GM10248 (cell line): Measurements from ENCODE around the gene TMIE.

Experiments used
- CTCF ChIA-PET: fragments of 300-600 bp; sonication (Branson Sonifier 250); formaldehyde crosslinking; extraction: SDS; loops from one replicate; lab custom pipeline; 2021; ENCODE audit warnings: antibody characterized with exemption; lab: Yijun Ruan, JAX
- POLR2A ChIA-PET: fragments of 350-650 bp; sonication (Branson Sonifier 250); formaldehyde crosslinking; extraction: SDS; loops from one replicate; lab custom pipeline; 2020; ENCODE audit warnings: antibody characterized with exemption; lab: Yijun Ruan, JAX
- DNase-seq: peaks from one replicate; pipeline ENCODE4 v3.0.0; 2012; ENCODE audit errors: extremely low spot score
- CTCF ChIP-seq: IDR thresholded peaks from 2 replicates; pipeline ENCODE4 v1.5.1; 2012; ENCODE audit warnings: mild to moderate bottlenecking, low read depth; ENCODE audit errors: extremely low read depth, missing control alignments, control extremely low read depth

The TMIE gene

GRCh38 chr3:46705751-46706552 lies 4.8 kb downstream of the TMIE start:
- POLR2A ChIA-PET: no interaction called here
- CTCF ChIA-PET: interaction anchor here (0.8 to 6.0 kb wide), 15 partner anchors 9 to 341 kb away, joined by 3 to 37 read pairs (median 4); partner anchors contain the start of gene ALS2CL

GRCh38 chr3:46706771-46707582 lies 5.8 kb downstream of the TMIE start:
- ChIA-PET CTCF (interaction anchor here (1.4 to 6.0 kb wide), 7 partner anchors 9 to 202 kb away, joined by 3 to 37 read pairs (median 7); partner anchors contain the start of gene ALS2CL), POLR2A (no interaction called here)
- no peak for TF ChIP-seq CTCF
- no peak for DNase-seq

More at GRCh38 chr3:46705751-46706552, 4.8 kb downstream of the TMIE start:
- DNase-seq: no peak
- TF ChIP-seq CTCF: no peak

- TF ChIP-seq CTCF: no peak
- no peak for DNase-seq
- ChIA-PET CTCF (interaction anchor here (1.4 to 6.0 kb wide), 5 partner anchors 10 to 187 kb away, joined by 3 to 37 read pairs (median 7); no protein-coding TSS in a partner anchor), POLR2A (no interaction called here)
Measured at GRCh38 chr3:46707601-46708011, 6.4 kb downstream of the TMIE start.

GRCh38 chr3:46708401-46709156 lies 7.4 kb downstream of the TMIE start:
- no peak for DNase-seq
- TF ChIP-seq CTCF: no peak
- ChIA-PET CTCF (interaction anchor here (0.8 to 6.0 kb wide), 6 partner anchors 11 to 186 kb away, joined by 3 to 37 read pairs (median 6); no protein-coding TSS in a partner anchor), POLR2A (no interaction called here)

- POLR2A ChIA-PET: no interaction called here
Measured at GRCh38 chr3:46709157-46709654, 8.0 kb downstream of the TMIE start.

More at GRCh38 chr3:46709157-46709654, 8.0 kb downstream of the TMIE start:
- no peak for DNase-seq
- CTCF ChIA-PET: interaction anchor here (1.0 to 6.0 kb wide), 4 partner anchors 10 to 186 kb away, joined by 3 to 37 read pairs (median 8); partner anchors contain the start of gene ALS2CL
- no peak for TF ChIP-seq CTCF
